GM19023 (cell line): Measurements from ENCODE around the gene DHRS7B.
"Not testable (repeated sequence)": the region's sequence is repeated elsewhere in the genome, so short reads cannot be mapped to it uniquely, and the experiment has no call there.

Experiments
- ATAC-seq: cut with Tn5 transposase; IDR thresholded peaks from one replicate; pipeline ENCODE4 v1.9.1; 2021; ENCODE audit warnings: mild to moderate bottlenecking, moderate library complexity; ENCODE audit not compliant: unreplicated experiment

The DHRS7B gene

DNA sequence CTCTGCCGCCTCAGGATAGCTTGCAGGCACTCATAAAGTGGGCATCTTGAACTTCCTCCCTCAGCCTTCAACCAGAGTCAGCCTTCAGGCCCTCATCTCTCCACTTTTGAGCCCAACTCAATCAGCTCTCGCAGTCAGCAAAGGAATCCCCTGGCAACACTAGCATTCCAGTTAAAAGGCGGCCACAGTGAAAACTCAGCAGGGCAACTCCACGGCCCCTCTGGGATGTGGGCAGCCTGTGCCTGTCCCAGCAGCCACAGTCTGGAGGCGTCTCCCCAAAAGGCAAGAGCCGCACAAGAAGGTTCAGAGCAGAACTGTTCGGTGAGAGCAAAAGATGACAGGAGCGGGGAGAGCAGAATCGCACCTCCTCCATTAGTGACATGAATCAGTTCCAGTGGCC lies 78.2 kb downstream of the DHRS7B start:
- no peak for ATAC-seq

GRCh38 chr17:21208352-21208751 lies 81.6 kb downstream of the DHRS7B start:
- no peak for ATAC-seq

- no peak for ATAC-seq
Measured at GRCh38 chr17:21209511-21210175, 82.9 kb downstream of the DHRS7B start.

GRCh38 chr17:21210411-21211076 lies 83.8 kb downstream of the DHRS7B start:
- ATAC-seq = no peak

DNA sequence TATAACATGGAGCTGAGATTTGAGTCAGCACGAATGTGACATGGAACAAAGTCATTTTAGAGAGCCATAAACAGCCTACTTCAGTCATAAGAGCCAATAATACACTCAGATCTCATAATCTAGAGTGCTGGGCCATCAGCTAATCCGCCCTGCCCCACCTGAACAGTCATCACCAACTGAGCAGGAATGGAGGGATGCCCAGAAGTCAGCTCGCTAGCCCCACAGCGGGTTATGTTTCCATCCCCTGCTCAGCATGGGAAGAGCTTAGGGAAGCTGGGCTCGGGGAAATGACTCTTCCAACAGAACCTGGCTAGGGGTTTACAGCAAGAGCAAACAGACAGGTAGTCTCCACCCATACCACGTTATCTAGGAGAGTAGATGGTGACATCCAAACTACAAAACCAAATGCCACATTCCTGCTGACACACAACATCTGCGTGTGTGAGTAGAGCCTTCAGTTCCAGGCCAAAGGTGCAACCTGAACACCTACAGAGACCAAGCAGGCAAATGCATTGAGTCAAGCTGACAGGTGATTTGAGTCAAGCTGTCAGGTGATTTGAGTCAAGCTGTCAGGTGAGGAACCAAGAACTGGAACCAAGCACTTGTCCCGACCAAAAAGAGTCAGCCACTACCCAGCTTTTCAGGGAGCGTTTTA lies 85.2 kb downstream of the DHRS7B start:
- ATAC-seq = no peak

DNA sequence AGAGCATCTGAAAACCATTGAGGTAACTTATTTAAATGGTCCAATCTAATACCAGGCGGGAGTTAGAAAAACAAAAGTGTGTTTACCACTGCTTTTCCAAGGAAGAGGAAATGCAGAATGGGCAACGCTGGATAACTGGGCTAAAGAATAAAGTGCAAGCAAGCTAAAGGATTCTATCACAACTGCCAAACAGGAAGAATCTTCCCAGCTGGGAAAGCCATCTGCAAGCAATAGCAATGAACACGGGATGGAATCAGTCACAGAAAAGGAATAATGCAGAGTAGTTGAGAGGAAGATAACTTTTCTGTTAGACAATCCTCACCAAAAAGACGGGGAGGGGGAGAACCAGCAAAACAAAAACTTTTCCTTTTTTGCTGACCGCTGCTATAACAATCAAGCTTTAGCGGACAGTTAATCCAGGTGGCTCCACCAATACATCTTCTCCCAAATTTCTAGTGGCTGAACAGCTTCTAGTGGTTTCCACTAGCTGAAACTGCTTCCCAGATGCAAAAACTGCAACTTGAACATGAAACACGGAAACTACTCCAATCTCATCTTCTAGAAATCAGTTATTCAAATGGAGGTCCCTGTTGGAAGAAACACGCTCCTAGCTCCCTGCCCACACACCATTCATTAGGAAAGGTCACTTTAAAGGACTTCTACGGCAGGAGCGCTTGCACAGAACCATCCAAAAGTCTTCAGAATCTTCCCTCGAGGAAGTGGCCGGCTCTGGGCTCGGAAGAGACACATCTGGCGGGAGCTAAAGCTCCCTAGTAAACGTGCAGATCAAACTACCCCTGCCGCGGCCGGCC lies 86.3 kb downstream of the DHRS7B start:
- no peak for ATAC-seq

- peak; percentile 6 for ATAC-seq
Measured at GRCh38 chr17:21213638-21214014, 86.9 kb downstream of the DHRS7B start.

DNA sequence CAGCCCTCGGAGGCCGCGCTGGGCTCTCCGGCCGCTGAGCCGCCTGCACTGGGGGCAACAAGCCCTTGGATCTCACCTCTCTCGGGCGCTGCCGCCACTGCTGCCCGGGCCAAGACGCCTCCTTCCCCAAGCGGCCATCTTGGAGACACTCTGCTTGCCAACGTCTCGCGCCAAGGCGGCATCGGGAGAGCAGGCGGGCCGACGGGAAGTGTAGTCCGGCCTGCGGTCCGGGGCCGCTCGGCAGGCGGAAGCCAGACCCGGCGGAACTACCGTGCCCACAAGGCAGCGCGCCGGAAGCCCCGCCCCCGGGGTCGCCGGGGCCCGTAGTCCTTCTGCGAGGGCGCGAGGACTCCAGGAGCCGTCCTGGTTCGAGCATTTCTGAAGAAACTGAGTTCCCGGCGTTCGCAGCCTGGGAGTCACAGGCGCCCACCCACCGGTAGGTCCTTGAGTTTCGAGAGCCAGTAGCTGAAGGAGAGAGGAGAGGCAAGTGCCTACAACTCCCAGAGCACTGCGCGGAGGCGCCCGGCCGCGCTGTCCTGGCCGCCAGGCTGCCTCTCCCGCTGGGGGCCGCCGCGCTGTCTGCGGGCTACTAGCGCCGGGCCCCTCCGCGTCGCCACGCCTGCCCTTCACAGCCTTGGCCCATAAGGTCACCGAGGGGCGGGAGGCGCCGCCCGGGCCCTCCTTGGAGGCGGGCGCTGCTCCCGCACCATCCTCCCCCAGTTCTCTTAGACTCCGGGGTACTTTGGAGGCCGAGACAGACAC lies 87.4 kb downstream of the DHRS7B start, which contains the start of gene TMEM11:
Gene TMEM11 (minus strand): TSS at position 147 of the 762 bp plus-strand sequence. CDS start 9 bp downstream, at position 138.
- peak; percentile 86 for ATAC-seq

GRCh38 chr17:21214777-21215541 lies 88.2 kb downstream of the DHRS7B start:
- peak; percentile 8 for ATAC-seq

DNA sequence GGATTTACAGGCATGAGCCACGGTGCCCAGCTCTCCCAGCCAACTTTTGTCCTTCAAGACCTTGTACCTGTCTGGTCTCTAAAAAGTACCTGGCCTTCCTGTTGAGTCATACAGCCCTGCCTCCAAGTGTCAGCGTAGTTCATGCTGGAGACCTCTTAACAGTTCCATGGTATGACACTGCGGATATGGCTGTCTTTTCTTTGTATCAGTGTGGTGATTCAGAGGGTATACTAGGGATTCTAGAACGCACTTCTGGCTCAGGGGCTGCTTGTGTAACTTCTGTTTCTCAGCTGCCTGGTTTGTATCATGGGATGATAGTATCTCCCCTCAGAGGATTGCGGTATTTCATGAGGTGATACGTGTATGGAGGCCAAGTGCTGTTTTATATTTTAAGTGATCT lies 89.2 kb downstream of the DHRS7B start:
- no peak for ATAC-seq

DNA sequence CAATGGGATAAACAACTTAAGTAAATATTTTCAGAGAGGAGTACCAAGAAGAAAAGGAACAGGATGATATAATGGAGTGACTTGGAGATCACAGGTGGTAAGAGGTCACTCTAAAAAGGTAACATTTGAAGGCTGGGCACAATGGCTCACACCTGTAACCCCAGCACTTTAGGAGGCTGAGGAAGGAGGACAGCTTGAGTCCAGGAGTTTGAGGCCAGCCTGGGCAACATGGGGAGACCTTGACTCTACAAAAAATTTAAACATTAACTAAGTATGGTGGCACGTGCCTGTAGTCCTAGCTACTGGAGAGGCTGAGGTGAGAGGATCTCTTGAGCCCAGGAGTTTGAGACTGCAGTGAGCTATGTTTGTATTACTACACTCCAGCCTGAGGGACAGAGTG lies 90.6 kb downstream of the DHRS7B start:
- no peak for ATAC-seq

DNA sequence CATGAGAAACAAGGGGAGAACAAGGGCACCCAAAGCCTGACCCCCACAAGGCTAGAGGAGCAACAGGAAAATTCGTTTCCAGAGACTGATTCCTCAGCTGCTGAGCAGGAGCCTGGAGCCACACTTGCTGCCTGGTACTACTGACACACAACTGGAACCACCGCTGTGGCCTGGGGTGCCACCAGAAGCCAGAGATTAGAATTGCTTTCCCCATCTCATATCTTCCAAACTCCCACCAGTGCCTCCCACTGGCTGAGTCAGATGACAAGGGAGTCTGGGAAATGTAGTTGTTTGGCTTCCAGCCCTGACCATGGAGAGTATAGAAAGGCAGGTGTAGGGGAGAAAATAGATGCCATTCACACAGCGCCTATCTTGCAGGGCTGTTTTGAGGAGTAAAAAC lies 91.3 kb downstream of the DHRS7B start:
- no peak for ATAC-seq

DNA sequence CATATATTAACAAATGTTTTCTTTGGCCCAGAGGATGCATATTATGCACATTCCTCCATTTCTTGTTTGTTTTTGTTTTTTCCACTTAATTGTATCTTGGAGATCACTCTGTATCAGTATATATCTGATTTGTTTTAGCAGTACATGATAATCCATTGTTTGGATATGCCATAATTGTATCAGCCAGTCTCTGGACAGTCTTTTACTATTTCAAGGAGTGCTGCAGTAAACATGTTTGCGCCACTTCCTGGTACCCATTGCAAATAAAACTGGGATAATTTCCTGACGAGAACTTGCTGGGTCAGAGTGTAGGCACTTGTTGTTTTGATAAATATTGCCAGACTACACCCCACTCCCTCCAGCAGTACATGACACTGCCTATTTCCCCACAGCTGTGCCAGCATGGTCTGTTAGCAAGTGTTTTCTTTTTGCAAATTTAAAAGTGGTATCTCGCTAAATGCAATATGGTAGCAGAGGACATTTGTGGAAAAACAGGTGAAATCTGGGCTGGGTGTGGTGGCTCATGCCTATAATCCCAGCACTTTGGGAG lies 92.1 kb downstream of the DHRS7B start:
- no peak for ATAC-seq

DNA sequence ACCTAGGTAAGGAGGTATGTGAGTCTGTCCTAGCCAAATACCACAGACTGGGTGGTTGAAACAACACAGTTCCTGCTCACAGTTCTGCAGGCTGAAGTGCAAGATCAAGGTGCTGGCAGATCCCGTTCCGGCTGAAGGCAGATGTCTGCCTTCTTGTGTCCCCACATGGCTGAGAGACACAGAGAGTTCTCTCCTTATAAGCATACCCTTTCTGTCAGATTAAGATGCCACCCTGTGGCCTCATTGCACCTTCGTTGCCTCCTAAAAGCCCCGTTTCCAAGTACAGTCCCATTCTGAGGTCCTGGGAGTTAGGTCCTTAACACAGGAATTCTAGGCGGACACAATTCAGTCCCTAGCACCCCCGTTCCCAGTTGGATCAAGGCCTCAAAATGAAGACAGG lies 96.3 kb downstream of the DHRS7B start:
- no peak for ATAC-seq

- not testable (repeated sequence) for ATAC-seq
Measured at GRCh38 chr17:21227277-21227676, 100.5 kb downstream of the DHRS7B start.

GRCh38 chr17:21228111-21228510 lies 101.3 kb downstream of the DHRS7B start:
- no peak for ATAC-seq

- ATAC-seq = no peak
Measured at GRCh38 chr17:21228845-21229244, 102.1 kb downstream of the DHRS7B start.

- ATAC-seq = no peak
Measured at GRCh38 chr17:21231533-21231932, 104.8 kb downstream of the DHRS7B start.

GRCh38 chr17:21232033-21232749 lies 105.4 kb downstream of the DHRS7B start:
- ATAC-seq = no peak
